H1 (cell line): ENCODE data around the gene SCGB1D2. TPM values are rescaled to one million over a fixed set of nuclear protein-coding genes. Genes with fewer than 3 reads are reported as not detected.

Source experiments
- CTCF ChIA-PET: fragments of 300-600 bp; sonication (Branson Sonifier 250); formaldehyde crosslinking; loops from one replicate; lab custom pipeline; 2021; ENCODE audit not compliant: partially characterized antibody; lab: Charles Lee
- POLR2A ChIA-PET: fragments of 300-600 bp; sonication (Branson Sonifier 250); formaldehyde crosslinking; loops from one replicate; lab custom pipeline; 2021; ENCODE audit warnings: inconsistent platforms; ENCODE audit not compliant: partially characterized antibody; lab: Charles Lee
- DNase-seq, 2 experiments: peaks; one replicate each; pipeline versions ENCODE4 v3.0.0 to v3.0.0-alpha.2; 2010 to 2022; ENCODE audit warnings: low spot score in 2 of 2, low read depth in 1 of 2, mixed read lengths in 1 of 2
- FAIRE-seq: peaks from 2 replicates; lab custom pipeline; 2011; peaks lifted over from hg19 to GRCh38; lab: Jason Lieb, UNC
- H2AFZ ChIP-seq: 2 replicates; pipeline ENCODE4 v1.8.1; 2012; ENCODE audit warnings: low read length, inconsistent platforms
- H2AK5ac ChIP-seq: 2 replicates; pipeline ENCODE4 v1.6.1; 2013; ENCODE audit warnings: low read depth, low read length
- H2BK120ac ChIP-seq: replicated peaks from 2 replicates; pipeline ENCODE3; 2013; ENCODE audit warnings: low read depth, low read length, inconsistent platforms
- H2BK12ac ChIP-seq: 2 replicates; pipeline ENCODE4 v1.6.1; 2013; ENCODE audit warnings: low read depth, low read length
- H2BK15ac ChIP-seq: 2 replicates; pipeline ENCODE4 v1.6.1; 2013; ENCODE audit warnings: low read length
- H2BK20ac ChIP-seq: 2 replicates; pipeline ENCODE4 v1.6.1; 2013; ENCODE audit warnings: low read length
- H2BK5ac ChIP-seq: 2 replicates; pipeline ENCODE4 v1.6.1; 2013; ENCODE audit warnings: low read depth, low read length
- H3K14ac ChIP-seq: 2 replicates; pipeline ENCODE4 v1.6.1; 2013; ENCODE audit warnings: inconsistent platforms; ENCODE audit not compliant: insufficient read length
- H3K18ac ChIP-seq: 2 replicates; pipeline ENCODE4 v1.6.1; 2013; ENCODE audit warnings: low read length; ENCODE audit errors: extremely low read depth
- H3K23ac ChIP-seq: 2 replicates; pipeline ENCODE4 v1.6.1; 2013; ENCODE audit warnings: inconsistent platforms; ENCODE audit not compliant: insufficient read length
- H3K23me2 ChIP-seq: 2 replicates; pipeline ENCODE4 v1.6.1; 2013; ENCODE audit warnings: low read depth, low read length
- H3K27ac ChIP-seq: 2 replicates; pipeline ENCODE4 v1.6.1; 2011; ENCODE audit warnings: low read depth, low read length, inconsistent platforms
- H3K27me3 ChIP-seq, 4 experiments: replicated peaks in 1 of 4; 1 replicate in 1 of 4; 2 replicates in 3 of 4; pipeline versions ENCODE4 v1.6.1 to v1.8.1; 2011 to 2013; ENCODE audit warnings: low read length in 3 of 4, mild to moderate bottlenecking in 3 of 4, inconsistent platforms in 2 of 4, mixed read lengths in 2 of 4, moderate library complexity in 1 of 4; ENCODE audit not compliant: control insufficient read depth in 3 of 4, insufficient read depth in 3 of 4; ENCODE audit errors: extremely low read depth in 1 of 4
- H3K36me3 ChIP-seq, 4 experiments: 2 replicates each; pipeline versions ENCODE4 v1.6.1 to v1.8.1; 2011 to 2013; ENCODE audit warnings: mild to moderate bottlenecking in 4 of 4, low read length in 3 of 4, moderate library complexity in 2 of 4, control low read depth in 1 of 4, inconsistent platforms in 1 of 4; ENCODE audit not compliant: insufficient read depth in 4 of 4, control insufficient read depth in 2 of 4
- H3K4ac ChIP-seq: replicated peaks from 2 replicates; pipeline ENCODE3; 2013; ENCODE audit warnings: low read length, low read depth, mixed read lengths, inconsistent platforms; ENCODE audit not compliant: insufficient read length
- H3K4me1 ChIP-seq, 4 experiments: replicated peaks in 1 of 4; 1 replicate in 1 of 4; 2 replicates in 3 of 4; pipeline versions ENCODE4 v1.6.1 to v1.8.1; 2011 to 2013; ENCODE audit warnings: low read length in 3 of 4, inconsistent platforms in 2 of 4, mixed read lengths in 1 of 4; ENCODE audit not compliant: insufficient read depth in 4 of 4, control insufficient read depth in 3 of 4
- H3K4me2 ChIP-seq, 2 experiments: 2 replicates each; pipeline versions ENCODE4 v1.6.1 to v1.8.1; 2011 to 2013; ENCODE audit warnings: low read depth in 2 of 2, low read length in 2 of 2, control low read depth in 1 of 2, inconsistent platforms in 1 of 2, mild to moderate bottlenecking in 1 of 2; ENCODE audit not compliant: insufficient read depth in 1 of 2
- H3K4me3 ChIP-seq, 4 experiments: fragments of 200-600, 300-600 bp in 1 of 4; sonication (generic), shearing (Covaris generic), sonication (Bioruptor Twin) in 1 of 4; 2 replicates each; pipeline versions ENCODE4 v1.5.1 to v1.8.1; 2011 to 2016; ENCODE audit warnings: low read length in 4 of 4, low read depth in 3 of 4, control low read depth in 2 of 4, inconsistent platforms in 2 of 4, mild to moderate bottlenecking in 2 of 4, mixed read lengths in 1 of 4, moderate library complexity in 1 of 4; ENCODE audit not compliant: insufficient read depth in 2 of 4; ENCODE audit errors: extremely low read depth in 1 of 4
- H3K56ac ChIP-seq: replicated peaks from 2 replicates; pipeline ENCODE3; 2013; ENCODE audit warnings: low read depth, mild to moderate bottlenecking, mixed read lengths, low read length, inconsistent platforms; ENCODE audit not compliant: insufficient read length
- H3K79me1 ChIP-seq: 2 replicates; pipeline ENCODE4 v1.6.1; 2013; ENCODE audit warnings: low read depth, low read length, control low read depth
- H3K79me2 ChIP-seq, 2 experiments: 2 replicates each; pipeline versions ENCODE4 v1.6.1 to v1.8.1; 2012 to 2013; ENCODE audit warnings: low read length in 2 of 2, mild to moderate bottlenecking in 2 of 2, inconsistent platforms in 1 of 2; ENCODE audit not compliant: insufficient read depth in 2 of 2, control insufficient read depth in 1 of 2
- H3K9ac ChIP-seq, 4 experiments: replicated peaks in 1 of 4; 1 replicate in 1 of 4; 2 replicates in 3 of 4; pipeline versions ENCODE4 v1.6.1 to v1.8.1; 2011 to 2013; ENCODE audit warnings: low read depth in 3 of 4, low read length in 3 of 4, control low read depth in 2 of 4, mild to moderate bottlenecking in 2 of 4, moderate library complexity in 2 of 4, inconsistent platforms in 1 of 4; ENCODE audit errors: extremely low read depth in 1 of 4
- H3K9me3 ChIP-seq, 2 experiments: 2 replicates each; pipeline versions ENCODE4 v1.6.1 to v1.8.1; 2012 to 2013; ENCODE audit warnings: mild to moderate bottlenecking in 2 of 2, moderate library complexity in 2 of 2, control low read depth in 1 of 2, inconsistent platforms in 1 of 2, low read depth in 1 of 2, low read length in 1 of 2, mixed read lengths in 1 of 2; ENCODE audit not compliant: insufficient read depth in 2 of 2
- H4K20me1 ChIP-seq, 2 experiments: replicated peaks in 1 of 2; 2 replicates each; pipeline versions ENCODE3 to v1.8.1; 2011 to 2013; ENCODE audit warnings: inconsistent platforms in 2 of 2, low read length in 2 of 2, mild to moderate bottlenecking in 1 of 2; ENCODE audit not compliant: insufficient read depth in 2 of 2, control insufficient read depth in 1 of 2
- H4K5ac ChIP-seq: 2 replicates; pipeline ENCODE4 v1.6.1; 2013; ENCODE audit warnings: low read length, low read depth, mixed read lengths, inconsistent platforms; ENCODE audit not compliant: insufficient read length
- H4K8ac ChIP-seq: 2 replicates; pipeline ENCODE4 v1.8.0; 2013; ENCODE audit warnings: mild to moderate bottlenecking, moderate library complexity, low read length, inconsistent platforms; ENCODE audit not compliant: insufficient read depth; ENCODE audit errors: extremely low read depth
- H4K91ac ChIP-seq: replicated peaks from 2 replicates; pipeline ENCODE3; 2013; ENCODE audit warnings: low read length, mixed read lengths, inconsistent platforms; ENCODE audit not compliant: insufficient read length
- CHD2 ChIP-seq: IDR thresholded peaks from 2 replicates; pipeline ENCODE4 v1.6.1; 2012; ENCODE audit warnings: low read length, improper control_type of control experiment
- WGBS, 2 experiments: shearing (Covaris generic) in 1 of 2; methylation state at CpG; one replicate each; pipeline versions ENCODE4 v1.1.6 to v1.1.7; 2013 to 2015; ENCODE audit warnings: low lambda C conversion rate in 2 of 2, mixed read lengths in 2 of 2, inconsistent platforms in 1 of 2, low coverage in 1 of 2, missing lambda C conversion rate in 1 of 2; ENCODE audit not compliant: insufficient replicate concordance in 2 of 2, insufficient coverage in 1 of 2, insufficient read length in 1 of 2; ENCODE audit errors: extremely low coverage in 1 of 2, missing lambda C conversion rate in 1 of 2; 5-methylcytosine and 5-hydroxymethylcytosine counted together
- polyA plus RNA-seq, 7 experiments: library from polyadenylated mRNA; depleted of rRNA in 3 of 7; stranded (reverse) in 5 of 7; unstranded in 2 of 7; fragments of >200 nt in 5 of 7; fragments of 200-250 nt in 2 of 7; gene quantifications; 1 replicate in 5 of 7; 2 replicates in 1 of 7; 4 replicates in 1 of 7; pipeline versions ENCODE4 v1.2.1 to v1.2.3, GENCODE V29; 2011 to 2013; ENCODE audit warnings: missing spikeins in 2 of 7, mixed read lengths in 2 of 7
- total RNA-seq: library from RNA; stranded (reverse); fragmentation: NEBNext Ultra II Directional; extraction: Animal tissue kit (Norgen Biotek cat#: 25700); gene quantifications from 2 replicates; pipeline ENCODE4 v1.2.1, GENCODE V29; 2021

SCGB1D2 gene
- total and polyA plus RNA-seq, 2 of the 8 experiments (the other 6 are each of a cell fraction or from before 2014, with no cell fraction given): not detected

DNA sequence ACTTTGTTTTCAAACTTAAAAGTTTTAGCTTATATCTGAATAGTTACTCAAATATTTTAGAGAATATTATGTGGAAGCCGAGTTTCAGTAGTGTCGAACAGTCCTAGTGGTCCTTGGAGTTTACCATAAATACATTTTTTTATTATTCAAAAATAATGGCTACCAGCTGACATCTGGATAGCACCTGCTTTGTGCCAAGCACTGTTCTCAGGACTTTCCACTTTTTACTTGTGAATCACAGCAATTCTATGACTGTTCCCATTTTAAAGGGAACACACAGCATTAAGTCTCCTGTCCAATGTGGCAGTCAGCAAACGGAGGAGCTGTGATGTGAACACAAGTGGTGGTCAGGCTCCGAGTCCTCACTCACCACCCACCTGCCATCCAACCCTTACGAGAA, 37.6 kb upstream of the SCGB1D2 start:
- Histone ChIP-seq H3K23me2 (no peaks in the 10 kb centered on the region), H2AFZ (no peak overlapping the region), H4K91ac (no peak overlapping the region), H3K4me3 (no peak overlapping the region), H4K5ac (no peak overlapping the region), H4K20me1 (no peaks in the 10 kb centered on the region), H3K27ac (no peak overlapping the region), H3K27me3 (no peaks in the 10 kb centered on the region), H3K23ac (no peak overlapping the region), H3K4me2 (no peak overlapping the region), H3K4me1 (no peaks in the 10 kb centered on the region), H3K79me1 (no peaks in the 10 kb centered on the region), H3K18ac (no peak overlapping the region), H3K56ac (no peak overlapping the region), H2BK120ac (no peak overlapping the region), H3K79me2 (no peaks in the 10 kb centered on the region), H3K36me3 (no peaks in the 10 kb centered on the region), H3K4ac (no peak overlapping the region), H3K9ac (no peak overlapping the region), H3K9me3 (no peaks in the 10 kb centered on the region), H2BK15ac (no peak overlapping the region), H2BK12ac (no peak overlapping the region), H2BK20ac (no peak overlapping the region), H2BK5ac (no peak overlapping the region), H4K8ac (no peak overlapping the region), H2AK5ac (no peak overlapping the region), H3K14ac (no peak overlapping the region)
- WGBS, 2 experiments: 91% methylated on average over 4 of the region's 5 CpGs; no CpG with 5 or more reads in 1 of the 2 experiments
- TF ChIP-seq CHD2: no peak
- DNase-seq (no peak), FAIRE-seq (no peak)
- ChIA-PET POLR2A (no interaction called here), CTCF (interaction anchor here (0.7 to 1.7 kb wide), 8 partner anchors 13 to 306 kb away, joined by 3 to 6 read pairs (median 4); no protein-coding TSS in a partner anchor)
